Germinal center (tissue), 1 donor: Measurements from ENCODE around the gene NPAS2.

Experiments used
- DNase-seq: peaks from one replicate; pipeline ENCODE4 v3.0.0; 2012; ENCODE audit warnings: mixed read lengths, low spot score

NPAS2 gene

DNA sequence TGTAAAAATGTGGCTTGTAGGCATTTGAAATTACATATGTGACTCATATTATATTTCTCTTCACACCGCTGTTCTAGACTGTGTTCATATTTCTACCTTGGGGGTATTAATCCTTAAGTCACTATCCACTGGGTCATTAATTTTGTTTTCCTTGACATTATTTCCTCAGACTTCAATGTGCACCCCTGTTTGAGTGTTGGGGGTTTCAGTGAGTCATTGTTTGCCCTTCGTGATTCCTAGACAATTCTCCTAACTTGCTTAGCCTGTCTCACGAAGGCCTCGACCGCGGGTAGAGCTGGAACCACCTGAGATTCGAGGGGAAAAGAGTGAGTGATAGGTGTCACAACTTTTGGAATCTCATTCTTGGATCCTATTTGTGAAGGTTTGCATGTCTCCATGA, 35.1 kb downstream of the NPAS2 start:
- no peak for DNase-seq

DNA sequence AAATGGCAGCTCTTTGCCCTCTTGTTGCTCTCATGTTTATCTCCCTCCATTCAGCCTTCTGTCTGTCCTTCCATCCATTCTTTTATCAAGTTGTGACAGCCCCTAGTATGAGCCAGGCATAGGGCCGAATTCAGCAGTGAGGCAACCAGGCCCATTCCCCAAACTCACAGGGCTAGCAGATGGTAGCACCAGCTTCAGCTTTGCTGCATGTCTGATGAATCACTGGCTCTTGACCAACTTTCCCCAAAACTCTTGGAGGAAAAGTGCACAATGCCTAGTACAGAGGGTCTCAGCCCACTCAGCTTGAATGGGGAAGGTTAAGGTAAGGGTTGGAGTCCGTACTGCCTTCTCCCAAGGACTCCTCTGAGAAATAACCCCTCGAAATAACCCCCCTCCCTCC, 35.7 kb downstream of the NPAS2 start:
- no peak for DNase-seq

DNA sequence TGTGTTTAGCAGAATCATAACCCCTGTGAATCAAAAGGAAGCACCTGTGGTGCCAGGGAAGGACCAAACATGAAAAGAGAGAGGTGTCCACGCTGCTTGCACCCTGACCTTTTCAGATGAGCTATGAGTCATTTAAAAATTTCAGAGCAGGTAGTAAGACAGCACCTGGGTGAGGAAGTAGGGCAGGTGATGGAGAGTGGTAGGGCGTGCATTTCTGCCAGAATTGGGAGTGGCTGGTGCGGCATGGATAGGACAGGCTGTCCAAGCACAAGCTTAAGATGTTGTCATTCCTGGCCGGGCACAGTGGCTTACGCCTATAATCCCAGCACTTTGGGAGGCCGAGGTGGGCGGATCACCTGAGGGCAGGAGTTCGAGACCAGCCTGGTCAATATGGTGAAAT, 36.8 kb downstream of the NPAS2 start:
- no peak for DNase-seq

DNA sequence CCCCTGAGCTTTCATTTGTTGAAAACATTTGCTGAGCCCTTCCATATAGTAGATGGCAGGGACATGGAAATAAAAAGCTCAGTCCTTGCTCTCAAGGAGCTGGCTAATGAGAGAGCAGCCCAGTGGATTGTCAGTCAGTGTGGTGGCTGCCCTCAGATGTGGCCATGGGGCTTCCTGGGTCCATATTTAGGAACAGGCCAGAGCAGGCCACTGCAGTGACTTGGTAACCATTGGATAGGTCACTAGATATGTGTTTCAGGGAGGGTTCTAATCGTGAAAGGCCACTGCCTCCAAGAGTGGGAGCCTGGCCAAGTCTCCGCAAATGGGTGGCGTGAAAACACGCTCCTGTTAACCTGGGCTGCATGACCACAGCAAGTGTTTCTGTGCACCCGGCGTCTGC, 37.4 kb downstream of the NPAS2 start:
- DNase-seq = no peak

DNA sequence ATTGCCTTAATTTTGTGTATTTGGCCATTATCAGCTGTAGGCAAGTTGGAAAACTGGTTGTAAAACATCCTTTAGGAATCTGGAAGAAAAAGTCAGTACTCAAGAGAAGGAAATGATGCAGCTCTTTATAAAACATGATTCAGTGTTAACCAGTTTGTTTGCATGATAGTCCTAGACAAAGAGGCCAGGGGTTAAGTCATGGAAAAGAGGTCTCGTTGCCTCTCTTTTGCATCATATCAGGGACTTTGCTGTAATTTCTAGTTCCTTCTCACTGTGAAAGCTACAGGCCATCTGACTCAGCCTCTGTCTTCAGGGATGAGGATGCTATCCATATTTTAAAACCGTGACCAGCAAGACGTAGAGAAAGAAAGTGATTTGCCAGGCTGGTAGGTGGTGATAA, 38.0 kb downstream of the NPAS2 start:
- no peak for DNase-seq

DNA sequence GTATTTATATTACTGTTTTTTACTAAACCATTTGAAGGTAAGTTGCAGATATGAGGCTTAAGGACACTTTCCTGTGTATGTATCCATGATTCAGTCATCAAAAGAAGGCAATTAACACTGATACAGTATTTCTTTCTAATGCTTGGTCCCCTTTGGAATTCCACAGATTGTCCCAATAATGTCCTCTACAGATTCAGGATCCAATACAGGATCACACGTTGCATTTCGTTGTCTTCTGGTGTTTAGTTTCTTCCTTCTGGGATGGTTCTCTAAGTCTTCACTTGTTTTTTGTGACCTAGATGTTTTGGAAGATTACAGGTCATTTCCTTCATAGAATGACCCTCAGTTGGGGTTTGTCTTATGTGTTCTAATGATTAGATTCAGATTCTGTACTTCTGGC, 40.0 kb downstream of the NPAS2 start:
- no peak for DNase-seq

DNA sequence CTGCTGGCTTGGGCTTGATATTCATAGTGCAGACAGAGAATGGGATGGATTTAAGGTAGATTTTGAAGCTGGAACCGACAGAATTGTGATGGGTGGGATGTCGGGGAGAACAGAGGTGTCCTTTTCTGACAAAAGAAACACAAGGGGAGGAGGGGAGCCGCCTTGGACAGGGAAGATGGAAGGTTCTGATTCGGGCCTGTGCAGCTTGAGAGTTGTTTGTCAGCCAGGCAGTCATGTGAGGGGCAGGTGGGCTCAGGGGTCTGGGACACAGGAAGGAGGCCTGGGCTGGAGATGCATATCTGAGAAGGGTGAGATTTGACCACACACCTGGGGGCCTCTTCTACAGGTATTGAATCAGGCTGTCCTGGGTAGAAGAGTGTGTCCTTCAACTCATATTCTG, 41.4 kb downstream of the NPAS2 start:
- DNase-seq = no peak

DNA sequence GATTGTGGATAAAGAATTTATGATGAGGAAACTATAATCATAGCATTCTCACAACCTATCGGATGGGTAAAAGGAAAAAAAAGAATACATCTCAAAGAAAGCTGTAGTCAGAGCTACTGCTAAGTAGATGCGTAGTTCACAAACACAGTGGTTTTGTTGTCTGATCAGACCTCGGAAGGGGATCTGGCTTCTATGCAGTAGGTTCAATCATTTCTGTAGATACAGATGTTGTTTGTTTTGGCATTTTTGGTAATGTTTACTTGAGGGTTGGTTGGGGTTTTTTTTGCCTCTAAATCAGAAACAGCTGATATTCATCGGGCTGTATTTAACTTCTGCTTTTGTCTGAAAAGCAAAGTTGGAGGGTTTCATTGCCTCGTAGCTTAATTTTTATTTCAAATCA, 42.1 kb downstream of the NPAS2 start:
- no peak for DNase-seq

DNA sequence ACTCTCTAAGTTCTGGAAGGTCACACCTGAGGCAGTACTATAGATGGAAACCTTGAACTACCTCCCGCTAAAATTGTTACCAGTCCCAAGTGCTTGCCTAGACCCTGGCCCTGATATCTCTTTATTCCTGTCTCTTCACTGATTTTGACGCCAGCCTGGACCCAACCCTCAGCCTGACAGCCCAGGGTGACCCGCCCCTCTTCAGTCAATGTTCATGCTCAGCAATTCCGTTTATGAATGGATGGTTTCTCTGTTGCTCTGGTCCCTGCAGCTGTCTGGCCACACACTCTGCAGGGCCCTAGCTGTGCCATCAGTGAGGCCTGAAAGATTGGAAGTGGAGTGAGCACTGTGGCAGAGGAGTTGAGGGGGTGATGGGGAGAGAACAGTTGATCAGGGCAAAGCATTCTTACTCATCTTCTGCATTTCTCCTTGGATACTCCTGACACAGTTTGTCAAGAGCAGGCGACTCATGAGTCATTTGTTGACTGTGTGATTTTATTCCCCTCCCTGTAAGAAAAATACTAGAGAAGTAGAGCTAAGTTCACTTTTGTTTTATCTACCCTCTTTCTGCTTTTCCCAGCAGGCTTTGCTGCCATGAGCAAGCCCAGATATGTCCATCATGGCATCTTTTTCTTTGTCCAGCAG, 46.0 kb downstream of the NPAS2 start:
- DNase-seq = no peak

DNA sequence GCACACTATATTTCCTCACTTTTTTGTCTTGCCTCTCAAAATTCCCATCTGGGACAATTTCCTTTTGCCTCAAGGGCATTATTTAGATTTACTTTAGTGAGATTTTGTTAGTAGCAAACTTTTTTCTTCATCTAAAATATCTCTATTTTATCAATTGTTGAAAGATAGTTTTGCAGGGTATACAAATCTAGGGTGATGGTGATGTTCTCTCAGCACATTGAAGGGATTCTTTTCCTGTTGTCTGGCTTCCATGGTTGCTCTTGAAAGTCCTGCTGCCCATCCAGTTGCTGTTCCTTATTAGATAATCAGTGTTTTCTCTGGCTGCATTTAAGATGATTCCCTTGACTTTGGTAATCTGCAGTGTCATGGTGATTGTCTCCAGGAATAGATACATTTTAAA, 48.1 kb downstream of the NPAS2 start:
- DNase-seq = no peak

DNA sequence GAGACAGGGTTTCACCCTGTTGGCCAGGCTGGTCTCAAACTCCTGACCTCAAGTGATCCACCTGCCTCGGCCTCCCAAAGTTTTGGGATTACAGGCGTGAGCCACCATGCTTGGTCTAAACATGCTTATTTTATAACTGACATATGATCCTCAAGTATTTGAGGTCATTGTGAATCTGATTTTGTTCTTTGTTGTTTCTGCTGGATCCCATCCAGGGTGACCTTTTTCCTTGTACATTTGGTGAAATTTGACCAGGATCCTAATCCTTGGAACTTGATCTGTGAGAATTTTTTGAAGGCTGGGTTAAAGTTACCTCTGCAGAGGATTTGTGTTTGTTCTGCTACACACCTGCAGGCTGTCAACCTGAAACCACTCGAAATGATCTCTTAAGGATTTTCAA, 49.2 kb downstream of the NPAS2 start:
- DNase-seq = no peak

DNA sequence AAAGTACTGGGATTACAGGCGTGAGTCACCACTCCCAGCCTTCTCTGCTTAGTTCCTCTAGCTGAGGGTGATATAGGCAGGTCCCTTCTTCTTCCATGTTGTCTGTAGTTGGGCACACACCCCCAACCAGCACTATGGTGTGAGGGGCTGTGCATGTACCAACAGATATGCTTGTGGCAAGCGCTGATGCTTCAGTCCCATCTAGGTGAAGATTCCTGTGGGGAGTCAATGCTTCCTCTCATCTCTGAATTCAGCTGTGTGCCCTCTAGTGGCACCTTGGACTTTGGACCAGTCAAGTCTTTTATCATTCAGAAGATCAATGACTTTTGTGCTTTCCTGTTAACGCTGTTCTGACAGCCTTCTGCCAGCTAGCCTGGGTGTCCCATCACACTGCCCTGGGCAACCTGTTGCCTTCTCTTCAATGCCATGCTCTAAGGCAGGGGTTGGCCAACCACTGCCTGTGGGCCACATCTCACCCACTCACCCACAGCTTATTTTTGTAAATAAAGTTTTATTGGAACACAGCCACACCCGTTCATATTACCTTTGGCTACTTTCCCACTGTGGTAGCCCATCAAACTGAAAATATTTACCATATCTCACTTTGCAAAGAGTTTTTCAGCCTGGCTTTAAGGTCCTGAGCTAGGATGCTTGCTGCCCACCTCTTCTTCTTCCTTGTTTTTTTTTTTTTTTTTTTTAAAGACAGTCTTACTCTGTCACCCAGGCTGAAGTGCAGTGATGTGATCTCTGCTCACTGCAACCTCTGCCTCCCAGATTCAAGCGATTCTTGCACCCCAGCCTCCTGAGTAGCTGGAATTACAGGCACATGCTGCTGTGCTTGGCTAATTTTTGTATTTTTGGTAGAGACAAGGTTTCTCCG, 51.0 kb downstream of the NPAS2 start:
- no peak for DNase-seq

DNA sequence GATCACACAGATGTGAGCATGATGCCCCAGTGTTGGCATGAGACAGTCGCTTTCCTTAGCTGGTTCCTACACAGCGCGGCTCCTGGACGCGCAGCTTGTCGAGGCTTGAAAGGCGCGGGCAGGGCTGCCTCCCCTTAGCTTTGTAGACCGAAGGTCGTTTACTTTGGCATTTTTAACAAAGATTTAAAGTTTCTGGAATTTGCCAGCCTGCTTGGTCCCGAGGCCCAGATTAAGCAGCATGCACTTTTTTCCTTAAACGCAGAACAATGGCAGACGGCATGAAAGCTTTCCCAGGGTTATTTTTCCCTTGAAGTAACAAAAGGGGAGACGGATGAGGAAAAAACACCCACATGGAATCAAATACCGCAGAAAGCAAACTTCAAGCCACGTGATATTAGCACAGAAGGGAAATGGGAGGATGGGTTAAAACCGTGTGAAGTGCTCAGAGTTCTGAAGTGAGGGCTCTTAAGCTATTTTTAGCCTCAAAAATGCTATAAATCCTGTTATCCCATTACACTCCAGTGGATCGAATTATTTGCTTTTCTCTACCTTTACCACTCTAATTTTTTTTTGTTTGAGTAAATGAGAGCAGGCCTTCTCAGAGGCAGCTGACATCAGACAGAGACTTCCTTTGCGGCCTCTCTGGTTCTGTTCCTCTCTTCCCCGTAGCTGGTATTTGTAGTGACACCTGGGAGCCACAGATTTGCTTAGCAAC, 55.7 kb downstream of the NPAS2 start:
- DNase-seq = no peak

DNA sequence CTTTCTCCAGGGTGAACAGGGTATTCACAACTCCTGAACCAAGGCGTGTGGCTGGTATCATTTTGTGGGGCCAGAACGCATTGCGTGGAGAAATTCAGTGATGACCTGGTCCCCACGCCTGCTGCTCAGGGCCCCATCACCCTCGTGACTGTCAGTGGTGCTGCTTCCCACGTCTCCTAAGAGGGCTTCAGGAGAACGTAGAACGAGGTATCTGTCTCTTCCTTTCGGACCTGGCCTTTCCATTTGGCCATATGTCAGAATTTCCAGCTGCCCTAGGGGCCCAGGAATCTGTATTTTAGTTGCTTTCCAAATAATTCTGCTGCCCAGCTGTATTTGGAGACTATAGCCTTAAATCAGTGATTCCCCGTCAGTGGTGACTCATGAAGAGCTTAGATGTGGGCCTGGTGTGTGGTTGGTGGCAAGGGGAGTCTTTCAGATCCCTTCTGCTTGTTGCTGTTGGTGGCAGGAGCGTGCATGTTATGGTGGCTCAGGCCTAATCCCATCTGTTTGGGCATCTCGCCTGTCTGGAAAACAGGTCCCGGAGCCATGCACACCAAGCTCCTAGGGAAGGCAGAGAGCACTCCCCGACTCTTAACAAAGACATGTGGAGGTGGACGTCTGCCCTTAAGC, 56.4 kb downstream of the NPAS2 start:
- no peak for DNase-seq

DNA sequence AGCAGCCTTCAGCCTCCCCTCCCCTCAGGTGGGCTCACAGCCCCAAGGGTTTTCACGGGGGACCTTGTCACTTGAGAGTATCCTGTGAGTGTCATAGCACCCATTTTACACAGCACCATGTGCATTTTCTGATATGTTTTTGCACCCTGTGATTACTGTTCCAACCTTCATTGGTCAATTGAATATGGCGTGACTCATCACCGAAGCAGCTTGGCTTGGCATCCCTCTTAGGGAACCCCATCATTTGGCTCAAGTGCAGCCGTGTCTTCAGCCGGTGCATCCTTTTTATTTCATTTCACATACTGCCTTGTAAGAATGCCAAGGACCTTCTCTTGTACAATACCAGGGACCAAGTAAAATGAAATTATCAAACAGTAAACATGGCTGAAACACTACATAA, 57.6 kb downstream of the NPAS2 start:
- DNase-seq = no peak

DNA sequence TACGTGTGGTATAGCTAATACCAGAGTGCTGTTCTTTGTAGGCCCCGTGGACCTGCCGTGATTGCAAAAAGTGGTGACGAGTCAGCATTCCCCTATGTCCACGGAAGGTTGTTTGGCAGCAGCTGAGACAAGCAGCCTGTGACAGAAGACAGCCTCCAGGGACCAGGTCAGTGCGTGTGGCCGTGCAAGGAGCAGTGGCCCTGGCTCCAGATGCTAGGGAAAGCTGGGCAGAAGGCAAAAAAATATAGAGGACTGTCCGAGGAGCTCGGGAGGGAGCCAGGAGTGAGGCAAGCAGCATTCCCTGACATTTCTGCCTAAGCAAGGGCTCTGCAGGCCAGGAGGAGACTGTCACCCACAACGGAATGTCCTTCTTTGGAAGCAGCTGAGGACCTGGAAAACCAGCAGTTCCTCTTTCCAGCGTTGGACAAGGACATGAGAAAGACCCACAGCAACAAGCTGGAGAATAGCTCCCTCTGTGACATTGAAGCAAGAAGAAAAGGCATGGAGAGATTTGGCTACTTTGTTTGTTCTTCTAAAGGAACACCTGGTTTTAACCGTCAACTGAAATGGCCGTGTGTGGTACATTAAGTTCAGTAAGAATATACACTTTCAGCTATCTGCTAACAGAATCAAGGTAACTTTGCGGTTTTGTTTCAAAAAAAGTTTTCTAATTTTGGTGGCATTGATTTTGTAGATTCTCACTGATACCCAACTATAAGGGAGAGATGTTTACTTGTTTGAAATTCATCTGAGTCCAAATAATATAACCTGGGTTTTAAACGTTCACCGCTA, 58.3 kb downstream of the NPAS2 start:
- no peak for DNase-seq

DNA sequence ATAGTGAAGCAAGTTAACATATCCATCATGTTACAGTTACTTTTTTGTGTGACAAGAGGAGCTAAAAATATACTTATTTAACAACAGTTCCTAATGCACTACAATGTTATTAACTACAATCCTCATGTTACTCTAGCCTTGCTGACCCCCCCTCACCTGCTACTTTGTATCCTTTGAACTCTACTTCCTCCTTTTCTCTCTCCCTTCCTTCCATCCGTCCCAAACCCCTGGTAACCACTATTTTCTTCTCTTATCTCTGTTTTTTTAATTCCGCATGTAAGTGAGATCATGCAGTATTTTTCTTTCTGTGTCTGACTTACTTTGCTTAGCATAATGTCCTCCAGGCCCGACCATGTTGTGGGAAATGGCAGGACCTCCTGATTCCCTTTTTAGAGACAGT, 59.4 kb downstream of the NPAS2 start:
- no peak for DNase-seq

DNA sequence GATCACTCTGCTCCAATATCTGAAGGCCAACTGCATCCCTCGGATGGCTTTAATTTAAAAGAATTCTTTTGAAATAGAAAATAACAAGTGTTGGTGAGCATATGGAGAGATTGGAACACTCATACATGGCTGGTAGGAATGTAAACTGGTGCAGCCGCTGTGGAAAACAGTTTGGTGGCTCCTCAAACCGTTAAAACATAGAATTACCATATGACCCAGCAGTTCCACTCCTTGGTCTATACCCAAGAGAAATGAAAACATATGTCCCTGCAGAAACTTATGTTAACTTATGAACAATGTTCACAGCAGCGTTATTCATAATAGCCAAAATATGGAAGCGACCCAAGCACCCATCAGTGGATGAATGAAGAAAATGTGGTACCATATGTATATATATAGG, 60.1 kb downstream of the NPAS2 start:
- no peak for DNase-seq

DNA sequence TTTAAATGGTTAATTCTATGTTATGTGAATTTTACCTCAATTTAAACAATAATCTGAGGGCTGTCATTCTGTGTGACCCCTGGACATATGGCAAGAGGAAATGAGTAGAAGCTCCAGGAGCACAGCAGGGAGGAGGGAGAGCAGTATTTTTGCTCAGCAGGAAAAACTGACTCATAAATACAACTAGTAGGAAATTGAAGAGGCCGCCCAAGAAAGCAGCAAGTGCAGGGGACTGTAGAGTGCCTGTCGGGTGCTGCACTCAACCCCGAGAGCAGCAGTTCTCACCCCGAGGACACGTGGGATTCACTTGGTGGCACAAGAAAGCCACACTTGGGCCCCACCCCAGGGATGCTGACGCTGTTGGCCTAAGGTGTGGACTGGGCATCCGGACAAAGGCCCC, 60.8 kb downstream of the NPAS2 start:
- DNase-seq = no peak

DNA sequence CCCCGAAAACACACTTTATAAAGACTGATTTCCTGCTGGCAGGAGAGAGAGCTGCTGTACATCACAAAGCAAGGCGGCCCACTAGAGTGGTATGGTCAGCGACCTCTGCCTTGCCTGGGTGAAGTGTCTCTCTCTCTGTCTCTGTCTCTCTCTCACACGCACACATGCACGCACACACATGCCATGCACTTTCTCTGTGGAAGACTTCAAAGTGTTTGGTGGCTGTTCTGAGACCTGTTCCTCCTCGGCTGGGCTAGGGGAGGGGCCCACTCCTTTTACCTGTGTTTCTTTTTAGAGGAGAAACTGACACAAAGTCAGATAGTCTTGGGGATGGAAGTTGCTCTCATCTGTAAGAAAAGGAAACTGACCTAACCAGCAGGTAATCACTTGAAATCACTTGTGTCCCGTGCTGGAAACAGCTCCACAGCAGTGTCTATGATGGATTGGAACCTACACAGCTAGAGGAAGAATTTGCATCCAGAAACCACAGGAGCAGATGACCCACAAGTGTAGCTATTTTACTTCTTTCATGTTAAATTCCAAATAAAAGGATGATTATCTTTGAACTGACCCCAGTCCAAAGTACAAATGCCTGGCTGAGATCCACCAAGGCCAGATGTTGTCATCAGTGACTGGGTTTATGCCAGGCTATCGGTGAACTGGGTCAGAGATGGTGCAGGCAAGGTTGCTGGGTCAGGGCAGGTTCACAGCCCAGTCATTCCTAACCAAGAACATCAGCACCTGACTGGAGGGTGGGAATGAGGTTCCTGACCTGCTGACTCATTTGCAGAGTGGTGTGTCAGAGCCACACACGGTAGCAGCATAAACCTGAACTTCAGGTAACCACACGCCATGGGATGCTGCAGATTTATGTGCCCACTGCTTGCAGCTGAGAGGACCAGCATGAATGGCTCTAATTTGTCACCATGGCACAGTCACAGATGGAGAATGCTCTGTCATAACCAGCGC, 63.0 kb downstream of the NPAS2 start:
- DNase-seq = no peak

DNA sequence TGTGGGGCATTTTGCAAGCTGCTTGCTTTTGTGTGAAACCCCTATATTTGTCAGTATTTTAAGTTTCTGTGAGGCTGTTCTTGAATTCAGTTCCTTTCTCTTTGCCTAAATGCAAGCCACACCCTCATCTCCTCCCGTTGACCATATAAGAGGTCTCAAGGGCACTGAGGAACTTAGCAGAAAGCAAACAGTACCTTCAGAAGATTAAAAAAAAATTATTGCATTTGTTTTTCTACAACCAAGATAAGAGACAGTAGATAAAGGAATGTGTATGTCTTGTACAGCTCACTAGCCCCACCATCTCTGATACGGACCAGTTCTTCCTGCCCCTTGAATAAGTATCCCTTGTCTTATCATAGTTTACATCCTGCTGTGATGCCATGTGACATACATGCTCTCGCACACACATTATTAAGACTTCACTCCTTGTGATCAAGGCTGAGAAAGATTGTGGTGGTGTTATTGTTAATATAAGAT, 64.2 kb downstream of the NPAS2 start:
- no peak for DNase-seq
